ENCODE data around the gene CPS1.

Gene CPS1

GRCh38 chr2:210556329-210556980 lies at the start of gene CPS1:
TSS of gene CPS1 (plus strand) at chr2:210556599. CDS start at chr2:210556734, 135 bp downstream.
- no peak for DNase-seq (ENCODE audit: low read depth in 2 of 2)

- no peak for DNase-seq (ENCODE audit: low read depth in 2 of 2)
Observed at GRCh38 chr2:210515911-210516310, 40.5 kb upstream of the CPS1 start.

GRCh38 chr2:210517264-210517663 lies 39.1 kb upstream of the CPS1 start:
- DNase-seq (ENCODE audit: low read depth in 2 of 2) = no peak

- no peak for DNase-seq (ENCODE audit: low read depth in 2 of 2)
Observed at GRCh38 chr2:210519594-210519993, 36.8 kb upstream of the CPS1 start.

GRCh38 chr2:210522399-210522798 lies 34.0 kb upstream of the CPS1 start:
- DNase-seq (ENCODE audit: low read depth in 2 of 2) = no peak

- no peak for DNase-seq (ENCODE audit: low read depth in 2 of 2)
Observed at GRCh38 chr2:210523650-210524289, 32.6 kb upstream of the CPS1 start.

- DNase-seq (ENCODE audit: low read depth in 2 of 2) = no peak
Observed at GRCh38 chr2:210524533-210524932, 31.9 kb upstream of the CPS1 start.

- no peak for DNase-seq (ENCODE audit: low read depth in 2 of 2)
Observed at GRCh38 chr2:210527286-210527685, 29.1 kb upstream of the CPS1 start.

GRCh38 chr2:210528716-210529115 lies 27.7 kb upstream of the CPS1 start:
- DNase-seq (ENCODE audit: low read depth in 2 of 2) = no peak

- DNase-seq (ENCODE audit: low read depth in 2 of 2) = no peak
Observed at GRCh38 chr2:210531050-210531449, 25.3 kb upstream of the CPS1 start.

GRCh38 chr2:210531482-210531881 lies 24.9 kb upstream of the CPS1 start:
- no peak for DNase-seq (ENCODE audit: low read depth in 2 of 2)

- no peak for DNase-seq (ENCODE audit: low read depth in 2 of 2)
Observed at GRCh38 chr2:210533389-210533788, 23.0 kb upstream of the CPS1 start.

- DNase-seq (ENCODE audit: low read depth in 2 of 2) = no peak
Observed at GRCh38 chr2:210534879-210535278, 21.5 kb upstream of the CPS1 start.

- no peak for DNase-seq (ENCODE audit: low read depth in 2 of 2)
Observed at GRCh38 chr2:210536973-210537650, 19.3 kb upstream of the CPS1 start.

- no peak for DNase-seq (ENCODE audit: low read depth in 2 of 2)
Observed at GRCh38 chr2:210539035-210539434, 17.4 kb upstream of the CPS1 start.

- no peak for DNase-seq (ENCODE audit: low read depth in 2 of 2)
Observed at GRCh38 chr2:210539578-210540416, 16.6 kb upstream of the CPS1 start.

- DNase-seq (ENCODE audit: low read depth in 2 of 2) = no peak
Observed at GRCh38 chr2:210540471-210540870, 15.9 kb upstream of the CPS1 start.

GRCh38 chr2:210540900-210541289 lies 15.5 kb upstream of the CPS1 start:
- no peak for DNase-seq (ENCODE audit: low read depth in 2 of 2)

GRCh38 chr2:210541290-210541902 lies 15.0 kb upstream of the CPS1 start:
- no peak for DNase-seq (ENCODE audit: low read depth in 2 of 2)

GRCh38 chr2:210544007-210544590 lies 12.3 kb upstream of the CPS1 start:
- no peak for DNase-seq (ENCODE audit: low read depth in 2 of 2)

GRCh38 chr2:210544831-210545230 lies 11.6 kb upstream of the CPS1 start:
- no peak for DNase-seq (ENCODE audit: low read depth in 2 of 2)
